Activated naive CD8-positive, alpha-beta T cell (primary cell): ENCODE measurements around the gene GRK3.
A peak's percentile ranks its signal among the peaks of the same experiment; 100 is the strongest.

Experiments used
- H3K27ac Mint-ChIP-seq: one replicate; pipeline ENCODE4 v1.8.0; 2021; ENCODE audit warnings: mixed read lengths
- H3K27me3 Mint-ChIP-seq: one replicate; pipeline ENCODE4 v1.8.0; 2021; ENCODE audit warnings: mixed read lengths
- H3K36me3 Mint-ChIP-seq: one replicate; pipeline ENCODE4 v1.8.0; 2021; ENCODE audit warnings: mixed read lengths
- H3K4me1 Mint-ChIP-seq: one replicate; pipeline ENCODE4 v1.8.0; 2021; ENCODE audit warnings: low read depth, mixed read lengths
- H3K4me3 Mint-ChIP-seq: one replicate; pipeline ENCODE4 v1.8.0; 2021; ENCODE audit warnings: mild to moderate bottlenecking, mixed read lengths
- H3K9me3 Mint-ChIP-seq: one replicate; pipeline ENCODE4 v1.8.0; 2021; ENCODE audit warnings: low read depth, mixed read lengths

Gene GRK3

DNA sequence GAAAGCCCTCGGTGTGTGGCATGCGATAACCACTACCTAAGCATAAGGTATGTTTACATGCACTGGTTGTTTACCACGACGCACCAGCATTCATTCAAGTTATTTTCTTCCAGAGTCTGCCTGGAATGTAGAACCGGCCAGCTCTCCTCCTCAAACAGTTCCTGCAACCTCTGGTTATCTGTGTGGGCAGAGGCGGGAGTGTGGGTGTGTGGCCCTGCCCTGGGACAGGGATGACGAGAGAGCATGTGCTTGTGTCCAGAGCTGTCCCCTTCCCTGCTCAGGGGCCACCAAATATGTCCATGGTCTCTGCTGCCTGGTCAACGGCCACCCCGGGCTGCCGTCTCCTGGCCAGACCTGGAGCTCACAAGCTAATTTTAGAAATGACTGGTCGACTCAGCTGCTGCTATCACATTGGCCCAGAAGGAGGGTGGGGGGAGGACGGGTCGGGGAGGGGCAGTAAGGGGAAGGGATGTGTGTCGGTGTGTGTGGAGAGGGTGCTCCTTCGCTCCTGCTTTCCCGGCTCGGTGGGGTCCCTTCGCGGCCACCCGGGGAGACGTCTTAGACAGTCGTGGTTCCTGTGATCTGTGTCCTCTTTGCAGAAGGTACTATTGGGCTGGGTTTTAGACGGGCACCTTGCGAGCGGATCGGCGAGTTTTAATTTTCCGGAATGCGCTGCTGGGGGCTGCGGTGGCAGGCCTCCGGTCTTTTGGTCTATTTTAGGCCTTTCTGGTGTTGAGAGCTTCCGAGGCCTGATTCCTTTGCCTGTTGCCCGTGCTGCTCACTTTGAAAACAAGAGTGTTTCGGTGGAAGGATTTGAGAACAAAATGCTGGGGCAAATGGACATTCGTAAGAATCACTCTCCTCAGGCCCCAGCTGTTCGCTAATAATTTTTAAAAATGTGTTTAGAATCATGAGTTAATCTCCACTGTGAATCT is 177.5 kb downstream of the GRK3 start, which contains the start of gene MYO18B:
TSS of gene MYO18B (plus strand) at position 497 of the 935 bp plus-strand sequence. CDS start 18,905 bp downstream, outside the sequence.
- no peak within 1 kb of the TSS for H3K27ac Mint-ChIP-seq

GRCh38 chr22:25742918-25743708 is 178.6 kb downstream of the GRK3 start:
- no peaks in the 10 kb centered on the region for H3K27me3 Mint-ChIP-seq
- H3K4me1 Mint-ChIP-seq, result peaks cover 12% of the 10 kb centered on the region
- no peaks in the 10 kb centered on the region for H3K9me3 Mint-ChIP-seq
- H3K4me3 Mint-ChIP-seq, result no peak overlapping the region
- H3K27ac Mint-ChIP-seq, result no peak overlapping the region
- no peaks in the 10 kb centered on the region for H3K36me3 Mint-ChIP-seq

More for the DNA sequence above, 177.5 kb downstream of the GRK3 start, which contains the start of gene MYO18B:
- Mint-ChIP-seq H3K36me3 (no peaks in the 10 kb centered on the region), H3K4me3 (no peak within 1 kb of the TSS), H3K27me3 (no peaks in the 10 kb centered on the region), H3K4me1 (peaks cover 18% of the 10 kb centered on the region), H3K9me3 (no peaks in the 10 kb centered on the region)

- H3K4me3 Mint-ChIP-seq, result no peak overlapping the region
- H3K27me3 Mint-ChIP-seq, result no peaks in the 10 kb centered on the region
- peaks cover 13% of the 10 kb centered on the region for H3K4me1 Mint-ChIP-seq
- H3K9me3 Mint-ChIP-seq, result no peaks in the 10 kb centered on the region
- no peaks in the 10 kb centered on the region for H3K36me3 Mint-ChIP-seq
- H3K27ac Mint-ChIP-seq, result no peak overlapping the region
These were observed 180.2 kb downstream of the GRK3 start for GRCh38 chr22:25744694-25745093.

- Mint-ChIP-seq H3K4me1 (peaks cover 14% of the 10 kb centered on the region), H3K9me3 (no peaks in the 10 kb centered on the region), H3K27ac (peak overlapping the region; percentile 55), H3K27me3 (no peaks in the 10 kb centered on the region), H3K4me3 (no peak overlapping the region), H3K36me3 (no peaks in the 10 kb centered on the region)
These were observed 181.0 kb downstream of the GRK3 start for GRCh38 chr22:25745341-25746011.

DNA sequence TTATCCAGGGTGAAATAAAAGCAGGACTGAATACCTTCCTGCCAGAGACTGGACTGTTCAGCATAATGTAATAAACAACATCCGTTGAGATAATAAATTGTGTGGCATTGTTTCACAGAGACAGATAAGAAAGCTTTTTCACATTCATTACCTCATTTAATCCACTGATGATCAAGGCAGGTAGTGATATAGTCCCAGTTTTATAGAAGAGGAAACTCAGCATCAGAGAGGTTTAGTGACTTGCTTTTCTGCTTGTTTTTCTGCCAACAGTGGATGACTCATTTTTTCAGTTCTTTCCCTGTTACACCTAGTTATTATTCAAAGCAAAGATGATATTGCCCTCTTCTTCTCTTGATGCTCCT is 181.5 kb downstream of the GRK3 start:
- no peak overlapping the region for H3K4me3 Mint-ChIP-seq
- no peaks in the 10 kb centered on the region for H3K27me3 Mint-ChIP-seq
- H3K4me1 Mint-ChIP-seq, result peaks cover 14% of the 10 kb centered on the region
- H3K36me3 Mint-ChIP-seq, result no peaks in the 10 kb centered on the region
- H3K9me3 Mint-ChIP-seq, result no peaks in the 10 kb centered on the region
- H3K27ac Mint-ChIP-seq, result peak overlapping the region; percentile 72

DNA sequence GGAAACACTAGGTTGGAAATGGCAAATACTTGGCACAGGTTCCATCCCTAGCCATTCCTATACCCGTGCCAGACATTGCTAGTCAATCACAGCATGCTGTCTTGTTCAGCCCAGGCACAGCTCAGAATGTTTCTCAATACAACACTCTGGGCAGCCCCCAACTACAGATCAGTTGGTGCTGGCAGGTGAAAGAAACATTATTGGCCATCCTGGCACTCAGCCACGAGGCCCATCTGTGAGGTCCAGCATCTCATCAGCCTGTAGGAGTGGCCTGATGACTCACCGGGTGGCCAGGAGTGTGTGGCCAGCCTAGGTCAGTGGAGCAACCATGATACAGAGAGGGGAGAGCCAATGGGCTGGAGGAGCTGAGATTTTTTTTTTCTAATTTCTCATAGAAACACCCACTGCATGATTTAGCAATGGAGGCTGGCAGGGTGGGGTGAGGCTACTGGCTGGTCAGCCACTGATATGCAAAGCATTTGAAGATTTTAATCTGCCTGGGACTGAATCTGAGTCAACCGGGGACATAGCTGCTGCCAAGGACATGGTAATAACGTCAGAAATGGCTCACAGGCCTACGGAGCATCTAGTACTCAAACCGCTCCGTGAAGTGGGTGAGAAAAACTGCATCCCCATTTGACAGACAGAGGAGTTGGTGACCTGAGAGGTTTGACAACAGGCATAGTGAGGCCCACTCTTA is 182.9 kb downstream of the GRK3 start:
- H3K4me1 Mint-ChIP-seq, result peaks cover 14% of the 10 kb centered on the region
- no peaks in the 10 kb centered on the region for H3K36me3 Mint-ChIP-seq
- H3K9me3 Mint-ChIP-seq, result no peaks in the 10 kb centered on the region
- H3K4me3 Mint-ChIP-seq, result no peak overlapping the region
- peak overlapping the region; percentile 68 for H3K27ac Mint-ChIP-seq
- no peaks in the 10 kb centered on the region for H3K27me3 Mint-ChIP-seq

DNA sequence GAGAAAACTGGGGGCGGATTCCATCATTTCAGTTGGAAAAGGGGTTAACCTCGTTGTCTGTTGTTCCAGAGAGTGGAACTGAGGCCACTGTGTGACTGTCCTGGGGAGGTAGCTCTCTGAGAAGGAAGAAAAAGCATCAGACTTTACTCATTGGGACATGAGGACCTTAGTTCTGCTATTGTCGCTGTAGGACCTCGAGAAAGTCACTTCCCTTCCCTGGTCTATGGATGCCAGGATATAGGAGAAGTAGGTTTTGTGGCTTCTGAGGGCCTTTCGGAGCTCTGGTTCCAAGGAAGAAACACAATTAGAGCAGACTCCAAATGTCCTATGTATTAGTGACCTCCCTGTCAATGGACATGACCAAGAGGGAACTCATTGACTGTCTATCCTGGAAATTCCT is 183.7 kb downstream of the GRK3 start:
- Mint-ChIP-seq H3K4me1 (peaks cover 14% of the 10 kb centered on the region), H3K36me3 (no peaks in the 10 kb centered on the region), H3K27ac (no peak overlapping the region), H3K27me3 (no peaks in the 10 kb centered on the region), H3K9me3 (no peaks in the 10 kb centered on the region), H3K4me3 (no peak overlapping the region)

DNA sequence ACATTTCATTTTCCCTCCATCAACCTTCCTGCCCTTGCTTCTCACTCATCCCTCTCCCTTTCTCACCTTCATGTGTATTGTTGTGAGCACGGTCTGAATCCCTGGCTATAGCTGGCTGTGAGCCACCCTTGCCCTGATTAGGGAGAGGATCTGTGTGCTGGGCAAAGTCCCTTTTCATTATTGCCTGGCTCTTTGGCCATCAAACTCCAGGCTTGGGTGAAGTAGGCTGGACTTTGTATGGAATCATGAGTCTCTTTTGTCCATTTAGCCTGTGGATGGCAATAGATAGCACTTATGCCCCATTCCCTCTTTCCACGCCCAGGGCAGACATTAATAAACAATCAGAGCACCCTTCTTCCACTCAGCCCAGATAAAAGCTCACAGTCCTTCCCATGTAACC is 184.2 kb downstream of the GRK3 start:
- Mint-ChIP-seq H3K9me3 (no peaks in the 10 kb centered on the region), H3K4me1 (peaks cover 14% of the 10 kb centered on the region), H3K36me3 (no peaks in the 10 kb centered on the region), H3K4me3 (no peak overlapping the region), H3K27ac (peak overlapping the region; percentile 24), H3K27me3 (no peaks in the 10 kb centered on the region)

DNA sequence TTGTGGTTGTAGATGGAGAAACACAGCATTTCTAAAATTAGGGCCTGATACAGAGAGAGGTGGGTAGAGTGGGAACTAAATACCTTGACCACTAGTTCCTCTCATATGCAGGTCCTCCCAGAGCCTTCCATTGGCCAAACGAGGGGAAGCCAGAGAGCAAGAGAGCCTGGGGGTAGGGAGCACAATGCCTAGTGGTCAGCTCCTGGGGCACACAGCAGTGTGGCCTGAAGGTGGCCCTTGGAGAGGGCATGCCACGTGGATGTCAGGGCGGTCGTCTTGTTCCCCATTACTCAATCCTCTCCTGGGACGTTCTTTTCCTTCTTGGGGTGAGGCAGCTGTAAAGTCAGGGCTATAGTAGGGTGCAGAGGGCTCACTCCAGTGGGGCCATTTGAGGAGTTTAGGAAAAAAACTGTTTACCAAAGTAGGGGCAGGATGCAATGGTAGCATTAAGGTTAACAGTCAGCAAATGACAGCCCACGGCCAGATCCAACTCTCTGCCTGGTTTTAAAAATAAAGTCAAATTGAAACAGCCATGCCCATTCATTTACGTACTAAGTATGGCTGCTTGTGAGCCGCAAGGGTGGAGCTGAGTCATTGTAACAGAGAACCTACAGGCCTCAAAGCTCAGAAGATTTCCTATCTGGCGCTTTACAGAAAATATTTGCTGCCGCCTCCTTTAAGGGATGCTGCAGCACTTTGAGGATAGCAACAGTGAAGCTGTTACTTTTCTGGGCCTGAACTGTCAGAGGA is 185.1 kb downstream of the GRK3 start:
- Mint-ChIP-seq H3K36me3 (no peaks in the 10 kb centered on the region), H3K9me3 (no peaks in the 10 kb centered on the region), H3K27me3 (no peaks in the 10 kb centered on the region), H3K4me1 (peaks cover 14% of the 10 kb centered on the region), H3K4me3 (no peak overlapping the region), H3K27ac (peak overlapping the region; percentile 91)

DNA sequence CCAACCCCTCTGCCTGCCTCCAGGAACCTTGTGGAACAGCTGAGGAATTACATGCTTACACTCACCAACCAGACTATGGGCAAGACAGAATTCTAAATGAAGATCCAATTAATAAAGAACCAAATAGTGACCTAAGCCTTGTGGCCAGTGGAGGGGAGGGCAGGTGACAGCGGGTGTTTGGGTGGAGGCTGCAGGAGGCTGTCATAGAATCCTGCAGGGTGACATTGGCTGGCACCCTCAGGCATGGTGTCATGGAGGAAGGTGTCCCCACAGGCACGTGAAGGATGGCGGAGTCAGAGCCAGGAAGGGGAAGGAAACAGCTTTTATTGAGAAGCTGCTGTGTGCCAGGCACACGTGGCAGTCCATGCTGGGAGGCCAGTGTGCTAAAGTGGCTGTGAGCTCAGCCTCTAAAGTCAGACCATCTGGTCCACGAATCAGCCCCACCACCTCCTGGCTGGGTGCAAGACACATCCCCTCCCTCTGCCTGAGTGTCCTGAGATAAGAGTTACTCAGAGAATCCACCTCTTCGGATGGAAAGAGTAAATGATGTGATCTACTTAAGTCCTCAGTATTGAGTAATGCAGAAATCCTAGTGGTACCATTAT is 186.2 kb downstream of the GRK3 start:
- Mint-ChIP-seq H3K27ac (no peak overlapping the region), H3K27me3 (no peaks in the 10 kb centered on the region), H3K36me3 (no peaks in the 10 kb centered on the region), H3K4me3 (no peak overlapping the region), H3K9me3 (no peaks in the 10 kb centered on the region), H3K4me1 (peaks cover 11% of the 10 kb centered on the region)

DNA sequence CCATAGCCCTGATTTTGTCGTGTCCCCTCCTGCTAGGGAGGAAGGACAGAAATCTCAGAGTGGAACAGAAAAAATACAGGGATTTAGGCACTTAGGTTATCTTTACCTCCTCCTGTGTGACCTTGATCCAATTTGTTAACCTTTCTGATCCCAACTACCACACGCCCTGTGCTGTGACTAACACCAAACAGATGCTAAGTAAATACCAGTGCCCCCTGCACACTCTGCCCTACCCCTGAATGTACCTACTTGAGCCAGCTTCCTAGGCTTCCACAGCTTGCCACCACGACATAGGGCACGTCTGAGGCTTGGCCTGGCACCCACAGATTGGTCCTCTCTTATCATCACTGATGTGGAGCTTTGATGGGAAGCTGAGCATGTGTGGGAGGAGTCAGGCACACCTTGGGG is 186.7 kb downstream of the GRK3 start:
- H3K9me3 Mint-ChIP-seq, result no peaks in the 10 kb centered on the region
- H3K36me3 Mint-ChIP-seq, result no peaks in the 10 kb centered on the region
- no peak overlapping the region for H3K27ac Mint-ChIP-seq
- peaks cover 7% of the 10 kb centered on the region for H3K4me1 Mint-ChIP-seq
- no peak overlapping the region for H3K4me3 Mint-ChIP-seq
- no peaks in the 10 kb centered on the region for H3K27me3 Mint-ChIP-seq

GRCh38 chr22:25752615-25753214 is 188.2 kb downstream of the GRK3 start:
- H3K27me3 Mint-ChIP-seq, result no peaks in the 10 kb centered on the region
- H3K36me3 Mint-ChIP-seq, result no peaks in the 10 kb centered on the region
- H3K27ac Mint-ChIP-seq, result no peak overlapping the region
- peaks cover 4% of the 10 kb centered on the region for H3K4me1 Mint-ChIP-seq
- no peaks in the 10 kb centered on the region for H3K9me3 Mint-ChIP-seq
- H3K4me3 Mint-ChIP-seq, result no peak overlapping the region

DNA sequence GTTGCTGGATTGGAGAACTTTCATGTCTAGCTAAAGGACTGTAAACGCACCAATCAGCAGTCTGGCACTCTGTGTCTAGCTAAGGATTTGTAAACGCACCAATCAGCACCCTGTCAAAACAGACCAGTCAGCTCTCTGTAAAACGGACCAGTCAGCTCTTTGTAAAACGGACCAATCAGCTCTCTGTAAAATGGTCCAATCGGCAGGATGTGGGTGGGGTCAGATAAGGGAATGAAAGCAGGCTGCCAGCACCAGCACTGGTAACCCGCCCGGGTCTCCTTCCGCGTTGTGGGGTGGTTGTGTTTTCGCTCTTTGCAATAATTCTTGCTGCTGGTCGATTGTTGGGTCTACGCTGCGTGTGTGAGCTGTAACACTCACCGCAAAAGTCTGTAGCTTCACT is 188.8 kb downstream of the GRK3 start:
- H3K4me3 Mint-ChIP-seq, result no peak overlapping the region
- H3K36me3 Mint-ChIP-seq, result no peaks in the 10 kb centered on the region
- H3K27ac Mint-ChIP-seq, result no peak overlapping the region
- peaks cover 4% of the 10 kb centered on the region for H3K4me1 Mint-ChIP-seq
- H3K27me3 Mint-ChIP-seq, result no peaks in the 10 kb centered on the region
- H3K9me3 Mint-ChIP-seq, result no peaks in the 10 kb centered on the region
